Measurements from ENCODE around the gene PAK5.

Gene PAK5

DNA sequence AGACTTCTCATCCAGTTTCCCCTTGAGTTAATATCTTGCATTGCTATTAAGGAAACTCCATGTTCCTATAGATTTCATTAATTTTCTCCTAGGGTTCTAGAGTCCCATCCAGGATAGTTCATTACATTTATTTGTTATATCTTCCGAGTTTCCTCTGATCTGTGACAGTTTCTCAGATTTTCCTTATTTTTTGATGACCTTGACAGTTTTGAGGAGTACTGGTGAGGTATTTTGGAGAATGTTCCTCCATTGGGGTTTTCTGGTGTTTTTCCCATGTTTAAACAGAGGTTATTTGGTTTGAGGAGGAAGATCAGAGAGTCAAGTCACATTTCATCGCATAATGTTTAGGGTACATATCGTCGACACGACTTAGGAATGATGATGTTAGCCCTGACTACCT, 256.7 kb downstream of the PAK5 start:
- in situ Hi-C loops (cut with MboI; ENCODE audit: low sequenced_read_pairs), result no loop called here

DNA sequence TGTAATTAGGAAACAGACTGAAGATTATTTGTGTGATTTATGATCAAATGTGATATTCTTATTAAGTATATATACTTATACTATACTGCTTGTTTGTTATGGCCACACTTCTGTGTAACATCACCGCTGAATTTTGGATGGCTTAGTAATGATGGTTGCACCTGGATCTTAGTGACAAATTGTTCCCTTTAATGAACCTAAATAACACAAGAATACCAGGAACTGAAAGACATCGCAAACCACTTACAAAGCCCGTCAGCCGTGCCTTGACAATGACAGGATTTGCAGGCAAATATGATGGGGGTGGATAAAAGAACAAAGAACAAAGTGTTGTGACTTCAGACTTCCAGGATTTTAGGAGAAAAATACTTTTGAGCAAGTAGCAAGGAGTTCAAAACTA, 257.4 kb downstream of the PAK5 start:
- in situ Hi-C loops (cut with MboI; ENCODE audit: low sequenced_read_pairs), result no loop called here

DNA sequence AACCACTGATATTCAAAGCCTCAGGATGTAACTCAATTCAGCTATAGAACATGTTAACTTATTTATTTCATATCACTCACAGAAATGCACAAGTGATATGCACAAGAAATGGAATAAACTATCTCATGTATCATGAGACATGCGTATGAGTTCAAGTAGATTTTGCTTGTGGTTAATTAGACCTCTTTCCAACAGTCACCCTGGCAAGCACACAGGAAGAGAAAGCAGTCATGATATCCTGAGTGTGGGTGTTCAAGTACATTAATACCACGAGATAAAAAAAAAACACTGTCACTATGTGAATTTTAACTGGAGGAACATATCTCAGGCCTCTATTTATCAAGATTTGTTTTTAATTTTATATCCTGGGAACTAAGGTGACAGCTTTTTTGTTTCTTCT, 260.3 kb downstream of the PAK5 start:
- in situ Hi-C loops (cut with MboI; ENCODE audit: low sequenced_read_pairs), result no loop called here

DNA sequence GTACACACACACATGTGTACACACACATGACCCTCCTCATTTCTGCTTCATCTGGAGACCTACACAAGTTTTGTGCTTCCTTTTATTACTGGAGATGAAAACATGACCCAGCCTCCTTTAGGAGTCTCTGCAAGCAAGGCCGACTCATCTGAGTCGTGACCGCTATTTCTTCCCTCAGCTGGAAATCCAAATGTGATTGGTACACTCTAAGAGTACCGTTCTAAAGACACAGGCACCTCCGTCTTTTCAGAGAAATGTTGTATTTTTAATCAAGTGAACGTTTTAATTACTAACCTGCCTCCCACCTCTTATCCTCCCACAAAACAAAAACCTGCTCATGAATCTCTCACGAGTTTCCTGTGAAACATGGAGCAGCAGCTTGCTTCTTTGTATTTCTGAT, 261.5 kb downstream of the PAK5 start:
- in situ Hi-C loops (cut with MboI; ENCODE audit: low sequenced_read_pairs), result no loop called here

DNA sequence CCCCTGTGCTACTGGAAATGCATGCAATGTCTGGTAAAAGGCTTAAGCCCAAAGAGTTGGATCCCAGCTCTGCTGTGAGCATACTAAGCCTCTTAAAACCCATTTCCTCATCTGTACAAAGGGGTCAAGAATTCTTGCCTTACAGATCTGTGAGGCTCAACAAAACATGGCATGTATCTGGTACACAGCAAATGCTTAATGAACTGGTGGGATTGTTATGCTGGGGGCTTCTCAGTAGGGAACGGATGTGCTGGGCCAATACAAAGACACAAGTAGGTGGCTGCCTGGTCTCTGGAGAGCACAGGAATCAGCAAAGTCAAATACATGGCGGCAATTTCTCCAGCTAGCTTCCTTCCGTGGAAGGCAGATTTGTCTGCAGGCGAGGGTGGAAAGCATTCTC, 262.2 kb downstream of the PAK5 start:
- in situ Hi-C loops (cut with MboI; ENCODE audit: low sequenced_read_pairs), result no loop called here

DNA sequence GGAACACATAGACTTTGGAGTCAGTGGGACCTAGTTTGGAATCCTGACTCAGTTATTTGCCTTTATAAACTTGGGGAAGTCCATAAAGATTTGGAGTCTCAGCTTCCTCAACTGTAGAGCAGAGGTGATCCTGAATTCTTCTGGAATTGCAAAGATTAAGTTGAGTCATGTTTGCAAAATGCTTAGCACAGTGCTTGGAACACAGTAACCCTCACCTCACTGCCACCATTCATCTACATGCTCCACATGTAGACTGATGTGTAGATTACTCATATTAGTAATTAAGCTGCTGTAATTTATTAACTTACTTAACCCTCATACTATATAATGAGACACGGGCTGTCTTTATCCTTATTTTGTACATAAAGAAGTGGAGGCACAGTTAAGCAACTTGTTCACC, 263.0 kb downstream of the PAK5 start:
- in situ Hi-C loops (cut with MboI; ENCODE audit: low sequenced_read_pairs), result no loop called here

DNA sequence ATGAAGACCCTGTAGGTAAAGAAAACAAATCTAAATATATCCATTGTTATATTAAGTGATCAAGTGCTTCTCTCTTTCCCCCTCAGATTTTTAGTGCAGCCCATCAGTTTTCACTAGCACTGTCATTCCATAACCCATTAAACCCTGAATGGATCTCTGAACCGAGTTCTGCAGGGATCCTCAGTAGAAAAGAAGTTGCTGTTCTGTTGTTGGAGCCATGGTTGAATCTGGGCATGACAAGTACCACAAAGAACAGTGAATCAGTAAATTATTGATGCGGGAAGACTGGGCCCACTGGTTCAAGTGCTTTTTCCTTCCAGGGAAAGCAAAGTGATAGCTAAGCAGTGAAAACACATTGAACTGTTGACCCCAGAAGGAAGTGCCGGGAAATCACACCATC, 264.1 kb downstream of the PAK5 start:
- in situ Hi-C loops (cut with MboI; ENCODE audit: low sequenced_read_pairs), result no loop called here

DNA sequence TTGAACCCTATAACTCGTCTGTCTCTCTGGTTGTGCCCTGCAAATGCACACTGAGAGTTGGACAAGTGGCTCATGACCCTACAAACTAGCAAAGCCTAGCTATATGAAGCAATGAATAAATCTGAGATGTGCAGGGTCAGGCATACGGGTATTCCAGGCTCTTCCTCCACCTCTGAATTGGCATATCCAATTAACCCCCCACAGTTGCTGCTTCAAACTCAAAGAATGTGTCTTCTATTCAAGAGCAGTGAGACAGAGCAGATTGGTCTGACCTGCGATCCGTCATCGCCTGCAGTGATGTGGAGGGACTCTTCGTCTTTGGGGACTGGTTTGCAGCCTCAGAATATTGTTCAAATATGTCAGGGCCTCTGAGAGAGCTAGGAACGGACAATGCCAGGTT, 264.7 kb downstream of the PAK5 start:
- in situ Hi-C loops (cut with MboI; ENCODE audit: low sequenced_read_pairs), result no loop called here

DNA sequence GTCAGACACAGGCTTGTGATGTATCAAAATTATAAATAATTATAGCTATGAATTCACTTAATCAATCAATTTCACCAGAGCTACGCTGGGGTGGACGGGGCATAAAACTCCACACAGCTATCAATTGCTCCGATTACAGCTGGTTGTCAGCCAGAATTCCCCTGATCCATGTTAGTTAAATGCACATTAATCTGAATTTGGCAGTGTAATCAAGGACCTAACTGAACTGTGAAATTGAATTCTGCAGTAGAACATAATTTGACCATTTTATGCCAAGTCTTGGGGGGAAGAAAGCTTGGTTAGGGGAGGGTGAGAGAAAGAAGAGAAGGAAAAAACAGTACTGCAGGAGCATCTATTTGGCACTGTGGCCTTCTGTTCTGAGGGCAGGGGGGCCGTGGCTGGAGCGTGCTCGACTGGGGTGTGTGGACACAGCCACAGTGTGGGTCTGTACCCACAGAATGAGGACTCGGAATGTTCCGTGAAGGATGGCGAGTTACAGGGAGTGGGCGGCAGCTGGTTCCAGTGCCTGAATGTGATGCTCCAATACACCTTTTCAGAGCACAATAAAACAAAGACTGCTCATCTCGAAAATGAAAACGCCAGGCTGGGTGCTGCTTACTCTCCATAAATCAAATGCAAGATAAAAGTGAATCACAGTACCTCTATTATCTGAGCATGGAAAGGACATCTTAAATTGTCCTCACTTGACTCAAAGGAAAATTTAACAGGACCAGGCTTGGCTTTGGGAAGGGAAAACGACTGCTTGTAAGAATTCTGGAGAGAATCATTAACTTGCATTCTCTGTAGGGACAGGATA, 265.3 kb downstream of the PAK5 start:
- in situ Hi-C loops (cut with MboI; ENCODE audit: low sequenced_read_pairs), result no loop called here

DNA sequence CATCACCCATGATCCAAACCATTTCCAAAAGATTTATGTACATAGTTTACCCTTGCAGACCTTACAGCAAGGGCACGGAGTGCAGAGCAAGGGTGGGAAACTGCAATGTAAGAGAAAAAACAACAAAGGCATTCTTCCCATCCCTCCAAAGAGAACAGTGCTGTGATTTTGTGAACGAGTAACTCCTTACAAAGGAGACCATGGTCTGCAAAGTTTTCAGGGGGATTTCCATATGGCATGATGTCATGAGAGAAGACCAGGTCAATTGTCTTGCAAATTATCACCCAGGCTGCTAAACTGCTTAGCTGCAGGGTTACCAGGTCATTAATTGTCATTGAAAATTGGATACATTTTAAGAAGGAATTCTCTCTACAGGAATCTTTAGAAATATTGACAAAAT, 266.2 kb downstream of the PAK5 start:
- in situ Hi-C loops (cut with MboI; ENCODE audit: low sequenced_read_pairs), result no loop called here

DNA sequence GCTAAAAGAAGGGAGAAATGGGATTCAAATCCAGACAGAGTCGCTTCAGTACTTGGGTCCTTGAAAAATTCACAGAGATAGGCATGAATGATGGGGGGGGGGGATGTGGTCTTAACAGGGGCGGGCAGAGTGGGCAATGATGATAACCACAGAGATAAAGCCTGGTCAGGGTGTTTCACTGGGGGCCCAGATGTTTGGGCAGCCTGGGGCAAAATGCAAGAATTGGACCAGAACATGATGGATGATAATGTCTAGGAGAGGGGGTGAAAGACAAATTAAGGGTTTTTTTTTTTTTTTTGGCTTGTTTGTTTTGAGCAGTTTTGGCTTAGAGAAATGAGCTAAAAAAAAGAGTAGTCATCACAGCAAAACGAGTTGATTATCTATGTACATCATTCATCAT, 267.1 kb downstream of the PAK5 start:
- in situ Hi-C loops (cut with MboI; ENCODE audit: low sequenced_read_pairs), result no loop called here

DNA sequence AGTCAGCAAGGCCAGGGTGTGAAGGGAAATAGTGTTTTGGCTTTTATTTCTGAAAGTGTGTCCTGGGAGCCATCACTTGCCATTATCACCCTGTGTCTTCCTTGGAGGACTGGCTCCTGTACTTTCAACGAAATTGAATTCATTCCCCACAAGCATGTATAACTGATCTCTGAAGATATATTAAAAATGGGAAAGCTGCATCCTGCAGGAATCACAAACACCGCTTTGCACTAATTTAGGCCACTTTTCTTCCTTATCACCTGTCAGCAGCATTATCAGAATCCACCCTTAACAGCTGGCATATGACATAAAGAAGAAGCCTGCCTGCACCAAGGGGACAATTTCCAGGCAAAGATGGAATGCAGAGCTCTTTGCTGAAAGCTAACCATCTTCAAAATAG, 268.3 kb downstream of the PAK5 start:
- in situ Hi-C loops (cut with MboI; ENCODE audit: low sequenced_read_pairs), result no loop called here

DNA sequence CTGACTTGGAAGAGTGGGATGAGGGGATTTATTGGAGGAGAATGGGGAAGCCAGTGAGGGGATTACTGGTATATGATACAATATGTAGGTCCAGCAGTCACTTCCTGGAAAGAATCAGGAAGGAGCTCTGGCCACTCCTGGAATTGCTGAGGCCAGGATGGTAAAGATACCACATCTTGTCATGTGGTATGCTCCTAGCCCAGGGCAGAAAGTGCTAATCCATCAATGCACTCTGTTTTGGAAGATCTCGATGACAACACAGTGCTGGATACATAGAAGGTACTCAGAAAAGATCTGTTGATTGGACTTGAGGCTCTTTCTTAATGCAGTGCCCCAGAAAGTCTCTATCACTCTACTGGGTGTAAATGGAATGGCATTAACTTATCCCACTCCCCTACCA, 271.9 kb downstream of the PAK5 start:
- in situ Hi-C loops (cut with MboI; ENCODE audit: low sequenced_read_pairs), result no loop called here

DNA sequence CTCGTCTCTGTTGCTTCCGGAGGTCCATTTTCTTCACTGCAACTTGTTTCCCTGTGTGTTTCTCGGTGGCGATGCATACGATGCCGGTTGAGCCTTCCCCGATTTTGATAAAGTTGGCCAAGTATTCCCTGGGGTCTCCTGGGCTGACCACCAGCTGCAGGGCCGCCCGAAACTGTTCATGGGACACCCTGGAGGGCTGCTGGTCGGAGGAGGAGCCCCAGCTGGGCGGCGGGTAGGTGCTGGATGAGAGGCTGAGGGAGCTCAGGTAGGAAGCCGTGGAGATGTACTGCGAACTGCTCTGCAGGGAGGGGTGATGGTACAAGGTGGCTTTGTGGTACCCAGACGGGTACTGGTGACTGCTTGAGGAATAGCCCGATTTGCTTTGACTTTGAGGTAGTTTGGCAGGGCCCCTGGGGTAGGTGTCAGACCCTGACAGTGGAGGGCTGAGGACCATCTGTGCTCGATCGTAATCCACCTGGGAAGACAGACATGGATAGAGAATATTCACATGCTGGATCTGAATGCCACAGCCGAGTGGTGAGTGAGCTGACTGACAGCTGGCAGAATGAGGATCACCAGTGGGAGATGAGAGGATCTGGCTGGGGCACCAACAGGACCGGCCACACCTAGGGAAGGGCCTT, 272.8 kb downstream of the PAK5 start:
- in situ Hi-C loops (cut with MboI; ENCODE audit: low sequenced_read_pairs), result no loop called here

DNA sequence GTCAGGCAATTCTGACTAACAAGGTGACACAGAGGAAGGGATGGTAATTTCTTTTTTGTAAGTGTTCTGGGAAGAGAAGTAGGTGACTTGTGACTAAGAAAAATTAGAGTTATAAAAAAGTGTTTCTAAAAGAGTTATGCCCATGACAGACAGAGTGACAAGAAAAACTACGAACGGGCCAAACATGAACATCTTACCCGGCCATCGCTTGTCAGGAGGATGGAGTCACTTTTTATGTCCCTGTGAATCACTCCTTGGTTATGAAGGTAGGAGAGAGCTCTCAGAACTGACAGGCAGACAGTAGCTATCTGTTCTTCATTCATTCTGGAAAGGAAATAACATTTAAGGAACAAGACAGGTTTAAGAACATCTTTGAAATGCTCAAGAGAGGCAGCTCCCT, 281.5 kb downstream of the PAK5 start:
- in situ Hi-C loops (cut with MboI; ENCODE audit: low sequenced_read_pairs), result no loop called here

DNA sequence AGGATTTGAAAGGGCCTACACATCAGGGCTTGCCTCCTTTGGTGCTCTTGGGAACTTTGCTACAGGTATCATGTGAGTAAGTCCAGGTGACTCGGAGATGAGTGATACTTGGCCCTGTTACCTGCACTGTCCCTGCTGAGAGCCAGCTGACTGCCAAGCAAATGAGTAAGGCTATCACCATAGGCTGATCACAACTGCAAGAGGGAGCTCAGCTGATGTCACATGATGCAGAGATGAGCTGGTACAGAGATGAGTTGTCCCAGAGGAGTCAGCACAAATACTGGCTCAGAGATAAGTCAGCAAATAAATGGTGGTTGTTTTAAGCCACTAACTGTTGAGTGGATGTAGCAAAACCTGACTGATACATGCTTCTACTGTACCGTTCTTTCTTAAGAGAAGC, 283.1 kb downstream of the PAK5 start:
- in situ Hi-C loops (cut with MboI; ENCODE audit: low sequenced_read_pairs), result no loop called here

DNA sequence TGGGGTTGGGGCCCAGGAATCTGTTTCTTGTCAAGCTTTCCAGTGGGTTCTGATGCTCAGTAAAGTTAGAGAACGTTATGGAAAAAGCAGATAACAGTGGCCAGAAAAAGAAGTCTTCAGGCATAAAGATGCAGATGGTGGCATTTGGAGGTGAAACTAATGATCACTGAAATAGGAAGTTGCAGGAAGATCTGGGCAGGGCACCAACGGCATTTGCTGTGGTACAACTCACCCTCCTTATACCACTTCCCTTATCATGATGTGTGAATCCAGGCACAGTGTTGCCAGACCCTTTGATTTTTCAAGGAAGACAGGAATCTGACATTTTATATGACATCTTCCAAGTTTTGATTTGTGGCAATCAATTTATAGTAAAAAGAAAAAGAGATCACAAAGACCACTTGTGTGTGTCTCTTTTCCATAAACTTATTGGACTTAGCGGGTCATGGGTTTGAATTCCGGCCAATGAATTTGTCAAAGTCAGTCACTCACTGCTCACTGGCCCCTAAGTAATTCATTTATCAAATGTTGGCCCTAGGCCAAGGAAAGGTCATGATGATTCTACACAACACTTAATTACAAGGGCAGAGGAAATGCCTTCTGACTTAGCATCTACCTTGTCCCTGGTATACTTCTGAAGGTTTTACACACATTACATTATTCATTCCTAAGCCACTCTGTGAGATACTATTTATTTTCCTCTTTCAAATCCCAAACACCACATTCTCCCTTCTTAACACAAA, 286.9 kb downstream of the PAK5 start:
- in situ Hi-C loops (cut with MboI; ENCODE audit: low sequenced_read_pairs), result no loop called here

DNA sequence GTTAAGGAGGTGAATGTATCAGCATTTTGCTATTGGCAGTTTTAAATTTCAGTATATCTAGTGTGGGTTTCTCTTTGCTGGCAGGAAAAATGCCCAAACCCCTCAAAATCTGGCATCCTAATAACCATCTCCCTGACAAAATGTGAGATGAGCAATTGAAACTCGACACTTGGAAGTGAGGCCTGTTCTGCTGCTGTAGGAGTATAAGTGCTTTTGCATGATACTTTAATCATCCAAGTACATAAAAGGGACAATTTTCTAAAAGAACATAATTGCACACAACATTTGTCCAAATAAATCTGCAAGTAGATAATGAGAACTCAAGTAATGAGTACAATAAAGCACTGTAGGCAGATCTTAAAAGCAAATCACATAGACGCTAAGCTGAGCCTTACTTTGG, 288.0 kb downstream of the PAK5 start:
- in situ Hi-C loops (cut with MboI; ENCODE audit: low sequenced_read_pairs), result no loop called here

DNA sequence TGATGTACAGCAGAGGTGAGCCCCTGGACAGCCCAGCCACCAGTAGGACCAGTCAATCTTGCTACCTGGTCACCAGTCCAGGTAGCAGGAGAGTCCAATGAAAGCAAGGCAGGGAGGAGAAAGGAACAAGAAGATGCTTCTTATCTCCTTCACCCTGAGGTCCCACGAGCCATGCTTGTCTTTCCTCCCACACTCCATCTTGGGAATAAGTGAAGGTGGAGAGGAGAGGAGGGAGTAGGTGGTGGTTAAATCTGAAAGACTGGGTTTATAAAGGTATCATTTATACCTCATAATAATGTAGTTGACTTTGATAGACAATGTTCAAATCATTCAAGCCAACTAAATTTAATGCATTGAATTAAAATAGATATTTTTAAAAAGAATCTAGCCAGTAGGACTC, 288.6 kb downstream of the PAK5 start:
- in situ Hi-C loops (cut with MboI; ENCODE audit: low sequenced_read_pairs), result no loop called here

DNA sequence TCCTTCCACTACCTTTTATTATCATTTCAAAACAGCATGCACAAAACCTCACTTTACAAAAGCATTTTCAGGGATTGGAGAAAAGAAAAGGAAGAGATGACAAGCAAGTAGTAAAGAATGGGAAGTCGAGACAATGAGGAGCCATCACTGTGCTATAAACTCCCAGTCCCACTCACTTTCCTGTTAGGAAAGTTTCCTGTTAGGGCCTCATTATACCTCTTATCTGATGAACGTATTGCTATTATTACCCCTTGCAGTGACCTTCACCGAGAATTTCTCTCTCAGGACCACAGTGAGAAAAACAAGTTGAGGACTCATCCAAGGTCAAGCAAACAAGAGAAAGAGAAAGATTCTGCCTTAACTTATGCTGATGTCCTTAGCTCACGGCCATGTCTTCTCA, 295.7 kb downstream of the PAK5 start:
- in situ Hi-C loops (cut with MboI; ENCODE audit: low sequenced_read_pairs), result no loop called here

DNA sequence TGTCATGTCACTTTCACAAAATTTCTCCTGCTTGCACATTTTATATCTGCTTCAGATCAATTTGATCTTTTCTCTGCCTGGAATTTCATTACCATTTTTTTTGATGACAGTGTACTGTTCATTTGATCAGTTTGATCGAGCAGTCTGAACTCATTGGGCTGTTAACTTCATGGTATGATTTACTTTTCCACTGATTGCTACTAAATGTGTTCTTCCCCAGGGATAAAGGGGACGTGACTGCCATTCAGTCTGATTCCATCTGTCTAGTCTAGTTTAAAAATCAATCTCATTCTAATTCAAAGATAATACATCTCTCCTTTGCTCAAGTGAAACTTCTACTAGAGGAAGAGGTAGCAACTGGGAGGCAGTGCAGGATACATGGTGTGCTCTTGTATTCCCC, 303.4 kb downstream of the PAK5 start:
- in situ Hi-C loops (cut with MboI; ENCODE audit: low sequenced_read_pairs), result no loop called here

DNA sequence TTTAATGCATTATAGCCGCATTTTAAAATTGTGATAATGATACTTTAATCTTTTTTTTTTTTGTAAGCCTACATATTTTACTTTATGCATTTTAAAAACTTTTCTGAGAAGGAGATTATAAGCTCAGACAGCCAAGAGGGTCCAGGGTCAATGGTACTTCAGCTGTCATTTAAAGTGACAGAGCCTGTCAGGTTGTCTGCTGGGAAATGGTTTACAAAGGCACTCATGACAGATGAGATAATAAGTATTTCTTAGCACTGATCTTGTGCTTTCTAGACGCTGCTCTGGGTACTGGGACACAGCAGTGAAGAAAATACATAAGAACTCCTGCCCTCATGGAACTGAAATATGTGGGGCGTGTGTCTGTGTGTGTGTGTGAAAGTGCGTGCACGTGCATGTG, 304.9 kb downstream of the PAK5 start:
- in situ Hi-C loops (cut with MboI; ENCODE audit: low sequenced_read_pairs), result no loop called here
